ENCODE results near the gene COL5A1. TPM values are rescaled to one million over a fixed set of nuclear protein-coding genes. Genes with fewer than 3 reads are reported as not detected.

Gene COL5A1
- total RNA-seq, 2 donors from 2014 or later, result 127 to 129 TPM

DNA sequence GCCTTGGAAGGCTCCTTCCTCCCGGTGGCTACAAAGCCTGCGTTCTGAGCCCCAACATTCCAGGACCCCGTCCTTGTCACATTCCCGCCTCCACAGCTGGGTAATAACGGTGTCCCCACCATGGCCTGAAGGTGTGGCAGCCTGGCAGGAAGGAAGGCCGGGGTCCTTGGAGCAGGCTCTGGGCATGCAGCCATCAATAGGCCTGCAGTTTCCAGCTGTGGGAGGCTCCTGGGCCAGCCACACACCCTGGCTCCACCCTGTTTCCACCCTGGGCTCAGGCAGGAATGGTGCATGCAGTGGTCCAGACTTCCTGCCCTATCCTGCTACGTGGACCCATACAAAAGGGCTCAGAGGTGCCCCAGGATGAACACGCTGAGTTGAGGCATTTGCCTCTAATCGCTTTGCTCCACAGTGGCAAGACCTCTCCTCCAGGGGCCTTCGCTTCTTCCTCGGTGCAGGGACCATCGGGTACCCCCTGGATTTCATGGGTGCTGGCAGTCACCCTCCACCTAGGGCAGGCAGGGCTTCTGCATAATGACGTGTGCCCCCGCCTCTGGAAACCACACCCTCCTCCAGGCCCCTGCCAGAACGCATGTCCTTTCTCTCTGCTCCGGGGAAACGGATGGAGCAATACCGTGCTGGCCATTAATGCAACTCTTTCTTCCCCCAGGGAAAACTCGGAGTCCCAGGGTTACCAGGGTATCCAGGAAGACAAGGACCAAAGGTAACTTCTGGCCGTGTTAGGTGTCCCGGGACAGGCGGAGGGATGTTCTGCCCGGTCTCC is 143.9 kb downstream of the COL5A1 start:
- H3K36me3 ChIP-seq, result peaks cover 36% of the 10 kb centered on the region
- no peak overlapping the region for H3K27ac ChIP-seq
- no peak for ATAC-seq (ENCODE audit: insufficient number of reproducible peaks, low FRiP score, low read depth)
- DNase-seq (ENCODE audit: low spot score), result no peak
- TF ChIP-seq, protein P1, sequence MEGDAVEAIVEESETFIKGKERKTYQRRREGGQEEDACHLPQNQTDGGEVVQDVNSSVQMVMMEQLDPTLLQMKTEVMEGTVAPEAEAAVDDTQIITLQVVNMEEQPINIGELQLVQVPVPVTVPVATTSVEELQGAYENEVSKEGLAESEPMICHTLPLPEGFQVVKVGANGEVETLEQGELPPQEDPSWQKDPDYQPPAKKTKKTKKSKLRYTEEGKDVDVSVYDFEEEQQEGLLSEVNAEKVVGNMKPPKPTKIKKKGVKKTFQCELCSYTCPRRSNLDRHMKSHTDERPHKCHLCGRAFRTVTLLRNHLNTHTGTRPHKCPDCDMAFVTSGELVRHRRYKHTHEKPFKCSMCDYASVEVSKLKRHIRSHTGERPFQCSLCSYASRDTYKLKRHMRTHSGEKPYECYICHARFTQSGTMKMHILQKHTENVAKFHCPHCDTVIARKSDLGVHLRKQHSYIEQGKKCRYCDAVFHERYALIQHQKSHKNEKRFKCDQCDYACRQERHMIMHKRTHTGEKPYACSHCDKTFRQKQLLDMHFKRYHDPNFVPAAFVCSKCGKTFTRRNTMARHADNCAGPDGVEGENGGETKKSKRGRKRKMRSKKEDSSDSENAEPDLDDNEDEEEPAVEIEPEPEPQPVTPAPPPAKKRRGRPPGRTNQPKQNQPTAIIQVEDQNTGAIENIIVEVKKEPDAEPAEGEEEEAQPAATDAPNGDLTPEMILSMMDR (IDR thresholded peaks at IDR 0.05), result no peak
- H3K27me3 ChIP-seq (replicated peaks; ENCODE audit: insufficient read depth), result no peaks in the 10 kb centered on the region
- no peaks in the 10 kb centered on the region for H3K9me3 ChIP-seq
- H3K4me1 ChIP-seq (ENCODE audit: control insufficient read depth in 1 of 2, low read depth in 2 of 2), result no peaks in the 10 kb centered on the region
- no peak overlapping the region for H3K4me3 ChIP-seq

DNA sequence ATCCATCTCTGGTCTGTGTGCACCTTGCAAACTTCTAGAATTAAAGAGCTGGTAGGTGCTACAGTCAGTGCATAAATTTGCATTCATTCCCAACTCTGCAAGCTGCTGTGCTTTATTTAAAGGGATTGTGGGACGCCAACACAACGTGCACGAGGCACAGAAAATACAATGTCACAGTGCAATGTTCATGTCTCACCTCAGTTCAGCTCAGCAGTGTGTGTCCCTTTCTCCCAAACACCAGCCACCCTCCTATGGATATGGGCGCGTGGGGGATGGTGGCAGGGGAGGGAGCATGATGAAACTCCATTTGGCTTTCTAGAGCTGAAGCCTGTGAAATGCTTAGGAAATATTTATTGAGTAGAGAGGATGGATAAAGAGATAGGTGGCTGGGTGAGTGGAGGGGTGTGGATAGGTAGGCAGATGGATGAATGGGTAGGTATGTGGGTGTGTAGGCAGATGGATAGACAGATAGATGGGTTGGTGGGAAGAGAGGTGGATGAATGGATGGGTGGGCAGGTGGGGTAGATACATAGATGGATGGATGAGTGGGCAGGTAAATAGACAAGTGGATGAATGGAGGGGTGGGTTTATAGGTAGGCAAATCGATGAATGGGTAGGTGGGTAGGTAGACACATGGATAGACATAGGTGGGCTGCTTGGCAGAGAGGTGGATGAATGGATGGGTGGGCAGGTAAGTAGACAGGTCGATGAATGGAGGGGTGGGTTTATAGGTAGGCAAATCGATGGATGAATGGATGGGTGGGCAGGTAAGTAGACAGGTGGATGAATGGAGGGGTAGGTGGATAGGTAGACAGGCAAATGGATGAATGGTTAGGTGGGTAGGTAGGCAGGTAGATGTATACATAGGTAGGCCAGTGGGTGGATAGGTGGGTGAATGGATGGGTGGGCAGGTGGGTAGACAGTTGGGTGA is 146.3 kb downstream of the COL5A1 start:
- no peak for ATAC-seq (ENCODE audit: insufficient number of reproducible peaks, low FRiP score, low read depth)
- Histone ChIP-seq H3K36me3 (peaks cover 27% of the 10 kb centered on the region), H3K9me3 (no peaks in the 10 kb centered on the region), H3K4me1 (ENCODE audit: control insufficient read depth in 1 of 2, low read depth in 2 of 2) (no peaks in the 10 kb centered on the region), H3K4me3 (no peak overlapping the region), H3K27me3 (replicated peaks; ENCODE audit: insufficient read depth) (no peaks in the 10 kb centered on the region), H3K27ac (no peak overlapping the region)
- TF ChIP-seq, protein P1 (IDR thresholded peaks at IDR 0.05), result no peak
- no peak for DNase-seq (ENCODE audit: low spot score)

DNA sequence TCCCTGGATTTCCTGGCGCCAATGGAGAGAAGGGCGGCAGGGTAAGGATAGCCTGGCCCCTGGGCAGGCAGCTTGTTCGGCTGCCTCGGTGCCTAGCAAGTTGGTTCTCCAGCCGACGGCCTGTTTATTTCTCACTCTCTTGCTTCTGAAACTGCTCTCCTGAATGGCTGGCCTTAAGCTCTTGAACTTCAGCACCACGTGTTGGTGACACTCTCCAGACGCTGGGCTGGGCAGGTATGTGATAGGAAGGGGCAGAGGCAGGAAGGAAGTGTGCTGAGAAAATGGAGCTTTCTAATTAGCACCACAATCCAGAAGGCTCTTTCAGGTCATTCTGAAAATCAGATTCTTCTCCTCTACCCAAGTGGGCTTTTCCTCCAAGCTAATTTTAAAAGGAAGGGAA is 147.6 kb downstream of the COL5A1 start:
- peaks cover 34% of the 10 kb centered on the region for H3K36me3 ChIP-seq
- no peak for ATAC-seq (ENCODE audit: insufficient number of reproducible peaks, low FRiP score, low read depth)
- H3K9me3 ChIP-seq, result no peaks in the 10 kb centered on the region
- no peak overlapping the region for H3K4me3 ChIP-seq
- no peak for DNase-seq (ENCODE audit: low spot score)
- no peak overlapping the region for H3K27ac ChIP-seq
- TF ChIP-seq, protein P1 (IDR thresholded peaks at IDR 0.05), result no peak
- H3K4me1 ChIP-seq (ENCODE audit: control insufficient read depth in 1 of 2, low read depth in 2 of 2), result no peaks in the 10 kb centered on the region
- H3K27me3 ChIP-seq (replicated peaks; ENCODE audit: insufficient read depth), result no peaks in the 10 kb centered on the region

DNA sequence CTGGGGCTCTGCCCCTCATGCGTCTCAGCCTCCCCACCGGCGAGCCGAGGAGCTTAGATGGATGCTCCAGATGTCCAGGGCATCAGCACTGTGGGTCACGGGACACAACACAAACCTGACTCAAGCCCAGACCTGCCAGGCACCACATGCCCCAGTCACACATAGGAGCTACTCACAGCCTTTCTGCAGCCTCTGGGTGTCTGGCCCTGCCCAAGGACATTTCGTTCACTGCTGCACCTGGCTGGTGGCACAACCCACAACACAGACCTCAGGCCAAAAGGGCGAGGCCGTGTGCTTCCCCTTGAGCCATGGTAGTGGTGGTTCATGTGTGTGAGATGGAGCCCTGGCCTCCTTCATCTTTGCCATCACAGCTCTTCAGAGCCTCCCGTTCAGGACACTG is 149.4 kb downstream of the COL5A1 start:
- H3K27me3 ChIP-seq (replicated peaks; ENCODE audit: insufficient read depth), result no peaks in the 10 kb centered on the region
- ATAC-seq (ENCODE audit: insufficient number of reproducible peaks, low FRiP score, low read depth) (no peak), DNase-seq (ENCODE audit: low spot score) (no peak)
- peaks cover 44% of the 10 kb centered on the region for H3K36me3 ChIP-seq
- H3K4me3 ChIP-seq, result no peak overlapping the region
- no peaks in the 10 kb centered on the region for H3K9me3 ChIP-seq
- H3K4me1 ChIP-seq (ENCODE audit: control insufficient read depth in 1 of 2, low read depth in 2 of 2), result no peaks in the 10 kb centered on the region
- H3K27ac ChIP-seq, result no peak overlapping the region
- TF ChIP-seq, protein P1 (IDR thresholded peaks at IDR 0.05), result no peak

DNA sequence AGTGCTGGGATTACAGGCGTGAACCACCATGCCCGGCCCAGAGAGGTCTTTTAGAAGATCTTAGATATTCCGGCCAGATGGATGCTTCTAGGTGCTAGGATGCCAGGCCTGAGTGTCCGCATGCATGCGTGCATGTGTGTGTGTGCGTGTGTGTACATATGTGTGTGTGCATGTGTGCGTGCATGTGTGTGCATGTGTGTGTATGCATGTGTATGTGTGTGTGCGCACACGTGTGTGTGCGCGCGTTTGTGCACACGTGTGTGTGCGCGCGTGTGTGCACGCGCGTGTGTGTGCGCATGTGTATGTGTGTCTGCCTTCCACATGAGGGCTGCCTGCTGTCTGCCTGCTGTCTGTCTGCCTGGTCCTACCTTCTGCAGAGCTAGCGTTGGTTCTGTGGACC is 151.0 kb downstream of the COL5A1 start:
- no peaks in the 10 kb centered on the region for H3K27me3 ChIP-seq (replicated peaks; ENCODE audit: insufficient read depth)
- H3K4me3 ChIP-seq, result no peak overlapping the region
- ATAC-seq (ENCODE audit: insufficient number of reproducible peaks, low FRiP score, low read depth), result no peak
- H3K27ac ChIP-seq, result no peak overlapping the region
- H3K9me3 ChIP-seq, result no peaks in the 10 kb centered on the region
- DNase-seq (ENCODE audit: low spot score), result no peak
- H3K4me1 ChIP-seq (ENCODE audit: control insufficient read depth in 1 of 2, low read depth in 2 of 2), result no peaks in the 10 kb centered on the region
- peaks cover 42% of the 10 kb centered on the region for H3K36me3 ChIP-seq
- TF ChIP-seq, protein P1 (IDR thresholded peaks at IDR 0.05), result no peak
